Natural killer cell (primary cell): Measurements from ENCODE around the gene TMEM141. TPM values are rescaled to one million over a fixed set of nuclear protein-coding genes. Genes with fewer than 3 reads are reported as not detected.
"Not testable (repeated sequence)": the region's sequence is repeated elsewhere in the genome, so short reads cannot be mapped to it uniquely, and the experiment has no call there.

Experiments used
- ATAC-seq, 3 donors: fragments of 150-1000 bp in 2 of 3; fragments of 200-7000 bp in 1 of 3; cut with Tn5 transposase; 1 replicate in 1 of 3; 2 replicates in 2 of 3; pipeline ENCODE4 v1.10.0; 2021; ENCODE audit warnings: mild to moderate bottlenecking in 2 of 3, moderate library complexity in 2 of 3
- DNase-seq, 2 donors: peaks; one replicate each; pipeline versions ENCODE4 v3.0.0 to v3.0.0-alpha.2; 2013 to 2021; ENCODE audit warnings: mixed read lengths in 1 of 2
- H3K27ac ChIP-seq: one replicate; pipeline ENCODE4 v1.5.1; 2013; ENCODE audit warnings: mild to moderate bottlenecking, low read length
- H3K27me3 ChIP-seq: one replicate; pipeline ENCODE4 v1.6.1; 2013; ENCODE audit warnings: low read length; ENCODE audit not compliant: control insufficient read depth, insufficient read depth
- H3K36me3 ChIP-seq: one replicate; pipeline ENCODE4 v1.6.1; 2013; ENCODE audit warnings: low read length; ENCODE audit not compliant: control insufficient read depth, insufficient read depth
- H3K4me1 ChIP-seq: one replicate; pipeline ENCODE4 v1.6.1; 2013; ENCODE audit warnings: low read length; ENCODE audit not compliant: control insufficient read depth, insufficient read depth
- H3K4me3 ChIP-seq: one replicate; pipeline ENCODE4 v1.5.1; 2013; ENCODE audit warnings: low read length
- H3K9me3 ChIP-seq: one replicate; pipeline ENCODE4 v1.6.1; 2013; ENCODE audit warnings: low read length; ENCODE audit not compliant: control insufficient read depth, insufficient read depth
- H3K27ac Mint-ChIP-seq, 2 donors: one replicate each; pipeline ENCODE4 v1.8.0; 2022; ENCODE audit warnings: mild to moderate bottlenecking in 2 of 2, mixed read lengths in 2 of 2, moderate library complexity in 1 of 2
- H3K27me3 Mint-ChIP-seq, 2 donors: one replicate each; pipeline ENCODE4 v1.8.0; 2022; ENCODE audit warnings: low read depth in 2 of 2, mixed read lengths in 2 of 2
- H3K36me3 Mint-ChIP-seq: one replicate; pipeline ENCODE4 v1.8.0; 2022; ENCODE audit warnings: mixed read lengths
- H3K4me1 Mint-ChIP-seq, 2 donors: one replicate each; pipeline ENCODE4 v1.8.0; 2022; ENCODE audit warnings: mixed read lengths in 2 of 2
- H3K4me3 Mint-ChIP-seq: one replicate; pipeline ENCODE4 v1.8.0; 2022; ENCODE audit warnings: mild to moderate bottlenecking, moderate library complexity, mixed read lengths
- H3K9me3 Mint-ChIP-seq, 2 donors: one replicate each; pipeline ENCODE4 v1.8.0; 2022; ENCODE audit warnings: mixed read lengths in 2 of 2
- CTCF ChIP-seq: fragments of 200-600 bp; IDR thresholded peaks from one replicate; pipeline ENCODE4 v1.8.0; 2022; ENCODE audit warnings: antibody characterized with exemption
- WGBS: methylation state at CpG from one replicate; pipeline ENCODE4 v1.1.7; 2013; ENCODE audit warnings: missing lambda C conversion rate; ENCODE audit not compliant: insufficient coverage; 5-methylcytosine and 5-hydroxymethylcytosine counted together
- intact Hi-C: fragments of 100-400 bp; cut with micrococcal nuclease; formaldehyde crosslinking; loops from one replicate; pipeline ENCODE4 v1.14.2; 2022
- total RNA-seq, 4 donors: library from RNA; stranded (reverse); fragments of 120-200 nt in 1 of 4; gene quantifications; one replicate each; pipeline versions ENCODE4 v1.2.3 to v1.2.4, GENCODE V29; 2013 to 2022

TMEM141 gene
- total RNA-seq, 3 donors from 2014 or later (not counting 1 experiment from before 2014, with no cell fraction given) = 22.4 to 26.9 (median 26.6) TPM

- Mint-ChIP-seq H3K27me3 (no peaks in the 10 kb centered on the region), H3K36me3 (no peaks in the 10 kb centered on the region), H3K4me1 (no peaks in the 10 kb centered on the region), H3K9me3 (no peaks in the 10 kb centered on the region), H3K27ac (no peak overlapping the region), H3K4me3 (no peak overlapping the region)
- Histone ChIP-seq H3K36me3 (peaks cover 29% of the 10 kb centered on the region), H3K4me3 (no peak overlapping the region), H3K9me3 (no peaks in the 10 kb centered on the region), H3K27me3 (no peaks in the 10 kb centered on the region), H3K27ac (no peak overlapping the region), H3K4me1 (no peaks in the 10 kb centered on the region)
- intact Hi-C loops = no loop called here
- 96% methylated on average over 30 of the region's 30 CpGs for WGBS
- no peak for DNase-seq
- no peak for TF ChIP-seq CTCF
- ATAC-seq = no peak
Measured at GRCh38 chr9:136831002-136831719, 40.0 kb downstream of the TMEM141 start.

GRCh38 chr9:136831720-136832104, 40.6 kb downstream of the TMEM141 start:
- Histone ChIP-seq H3K27me3 (no peaks in the 10 kb centered on the region), H3K36me3 (peaks cover 29% of the 10 kb centered on the region), H3K4me1 (no peaks in the 10 kb centered on the region), H3K4me3 (no peak overlapping the region), H3K27ac (no peak overlapping the region), H3K9me3 (no peaks in the 10 kb centered on the region)
- TF ChIP-seq CTCF = no peak
- no peak for ATAC-seq
- no peaks in the 10 kb centered on the region for H3K36me3 Mint-ChIP-seq
- no peaks in the 10 kb centered on the region for H3K4me1 Mint-ChIP-seq
- no peak for DNase-seq
- WGBS = 95% methylated on average over 23 of the region's 23 CpGs
- H3K9me3 Mint-ChIP-seq = no peaks in the 10 kb centered on the region
- H3K27me3 Mint-ChIP-seq = no peaks in the 10 kb centered on the region
- intact Hi-C loops = no loop called here
- no peak overlapping the region for H3K4me3 Mint-ChIP-seq
- no peak overlapping the region for H3K27ac Mint-ChIP-seq

- Mint-ChIP-seq H3K36me3 (no peaks in the 10 kb centered on the region), H3K27me3 (no peaks in the 10 kb centered on the region), H3K4me3 (no peak overlapping the region), H3K27ac (no peak overlapping the region), H3K4me1 (no peaks in the 10 kb centered on the region), H3K9me3 (no peaks in the 10 kb centered on the region)
- Histone ChIP-seq H3K27ac (no peak overlapping the region), H3K9me3 (no peaks in the 10 kb centered on the region), H3K4me1 (no peaks in the 10 kb centered on the region), H3K27me3 (no peaks in the 10 kb centered on the region), H3K4me3 (no peak overlapping the region), H3K36me3 (peaks cover 26% of the 10 kb centered on the region)
- DNase-seq = no peak
- WGBS = 99% methylated on average over 9 of the region's 9 CpGs
- no peak for TF ChIP-seq CTCF
- no peak for ATAC-seq
- intact Hi-C loops = no loop called here
Measured at GRCh38 chr9:136832581-136832980, 41.4 kb downstream of the TMEM141 start.

- H3K27ac ChIP-seq, H3K4me1 ChIP-seq, intact Hi-C loops, H3K4me3 ChIP-seq, H3K9me3 Mint-ChIP-seq, DNase-seq, H3K27me3 Mint-ChIP-seq, H3K9me3 ChIP-seq, H3K4me1 Mint-ChIP-seq, ATAC-seq, H3K36me3 Mint-ChIP-seq, H3K4me3 Mint-ChIP-seq, H3K27ac Mint-ChIP-seq, H3K27me3 ChIP-seq: not testable (repeated sequence)
- WGBS = 97% methylated on average over 16 of the region's 16 CpGs
- peaks cover 25% of the 10 kb centered on the region for H3K36me3 ChIP-seq
Measured at GRCh38 chr9:136833381-136834048, 42.4 kb downstream of the TMEM141 start.
